ENCODE measurements around the gene NR5A1.

Gene NR5A1

GRCh38 chr9:124530246-124530645 is 23.0 kb upstream of the NR5A1 start:
- no peak overlapping the region for H3K4me3 ChIP-seq (ENCODE audit: low read depth, low read length)
- no peak for TF ChIP-seq CTCF (IDR thresholded peaks at IDR 0.05; ENCODE audit: low read depth, low read length, missing control alignments)
- DNase-seq (ENCODE audit: low read depth): no peak

- TF ChIP-seq CTCF (IDR thresholded peaks at IDR 0.05; ENCODE audit: low read depth, low read length, missing control alignments): no peak
- no peak overlapping the region for H3K4me3 ChIP-seq (ENCODE audit: low read depth, low read length)
- no peak for DNase-seq (ENCODE audit: low read depth)
Measured at GRCh38 chr9:124527781-124528180, 20.6 kb upstream of the NR5A1 start.

GRCh38 chr9:124526174-124526573 is 19.0 kb upstream of the NR5A1 start:
- TF ChIP-seq CTCF (IDR thresholded peaks at IDR 0.05; ENCODE audit: low read depth, low read length, missing control alignments): no peak
- DNase-seq (ENCODE audit: low read depth): no peak
- H3K4me3 ChIP-seq (ENCODE audit: low read depth, low read length): no peak overlapping the region

GRCh38 chr9:124522121-124523098 is 15.2 kb upstream of the NR5A1 start:
- no peak for TF ChIP-seq CTCF (IDR thresholded peaks at IDR 0.05; ENCODE audit: low read depth, low read length, missing control alignments)
- DNase-seq (ENCODE audit: low read depth): no peak
- no peak overlapping the region for H3K4me3 ChIP-seq (ENCODE audit: low read depth, low read length)

GRCh38 chr9:124521142-124521541 is 13.9 kb upstream of the NR5A1 start:
- TF ChIP-seq CTCF (IDR thresholded peaks at IDR 0.05; ENCODE audit: low read depth, low read length, missing control alignments): no peak
- DNase-seq (ENCODE audit: low read depth): no peak
- no peak overlapping the region for H3K4me3 ChIP-seq (ENCODE audit: low read depth, low read length)

GRCh38 chr9:124520206-124520596 is 13.0 kb upstream of the NR5A1 start:
- DNase-seq (ENCODE audit: low read depth): no peak
- no peak for TF ChIP-seq CTCF (IDR thresholded peaks at IDR 0.05; ENCODE audit: low read depth, low read length, missing control alignments)
- H3K4me3 ChIP-seq (ENCODE audit: low read depth, low read length): no peak overlapping the region

- DNase-seq (ENCODE audit: low read depth): no peak
- no peak overlapping the region for H3K4me3 ChIP-seq (ENCODE audit: low read depth, low read length)
- TF ChIP-seq CTCF (IDR thresholded peaks at IDR 0.05; ENCODE audit: low read depth, low read length, missing control alignments): no peak
Measured at GRCh38 chr9:124518116-124518515, 10.9 kb upstream of the NR5A1 start.
